Raji (cell line): ENCODE measurements around the gene BTG4.

Experiments used
- POLR2A ChIP-seq: IDR thresholded peaks from 2 replicates; pipeline ENCODE4 v1.6.1; 2011; ENCODE audit warnings: low read depth, low read length, control low read depth; ENCODE audit not compliant: insufficient read depth

The BTG4 gene

DNA sequence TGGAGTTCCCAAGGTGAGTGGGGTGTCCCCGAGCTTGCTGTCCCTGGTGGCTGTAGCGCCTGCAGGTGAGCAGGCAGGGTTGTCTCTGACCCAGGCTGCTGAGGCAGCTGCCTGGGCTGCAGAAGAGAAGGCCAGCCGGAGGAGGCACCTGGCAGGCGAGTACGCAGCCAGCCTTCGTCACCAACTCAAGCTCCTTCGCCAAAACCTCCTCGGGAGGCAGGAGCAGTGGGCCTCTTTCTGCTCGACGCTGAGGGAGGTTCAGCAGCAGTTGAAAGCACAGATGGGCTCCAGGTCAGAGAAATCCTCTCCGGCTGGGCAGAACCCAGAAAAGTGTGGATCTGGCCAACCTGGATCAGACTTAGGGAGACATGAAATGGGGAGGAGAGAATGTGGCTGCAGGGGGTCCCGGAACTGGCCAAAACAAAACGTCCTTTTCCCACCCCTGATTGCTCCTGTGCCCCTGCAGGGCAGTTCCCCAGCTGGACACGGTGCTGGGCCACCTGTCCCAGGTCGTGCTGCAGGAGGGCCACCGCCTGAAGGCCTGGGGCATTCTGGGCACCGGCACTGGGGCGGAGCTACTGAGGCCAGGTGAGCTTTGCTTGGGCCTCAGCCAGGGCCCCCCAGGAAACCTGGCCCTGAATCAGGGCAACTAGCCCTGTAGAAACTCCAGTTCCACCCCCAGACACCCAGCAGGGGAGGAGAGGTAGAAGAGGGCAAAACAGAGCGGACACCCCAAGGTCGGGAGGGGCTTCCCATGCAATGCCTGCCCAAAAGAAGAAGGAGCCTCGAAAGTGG is 56.7 kb downstream of the BTG4 start:
- TF ChIP-seq POLR2A, result no peak

- TF ChIP-seq POLR2A, result no peak
These were observed 57.5 kb downstream of the BTG4 start for GRCh38 chr11:111454561-111455192.

GRCh38 chr11:111452817-111453552 is 59.2 kb downstream of the BTG4 start:
- no peak for TF ChIP-seq POLR2A

GRCh38 chr11:111452146-111452545 is 60.0 kb downstream of the BTG4 start:
- TF ChIP-seq POLR2A, result no peak

- peak; percentile 33 for TF ChIP-seq POLR2A
These were observed 61.5 kb downstream of the BTG4 start for GRCh38 chr11:111450480-111451320.

- no peak for TF ChIP-seq POLR2A
These were observed 62.3 kb downstream of the BTG4 start for GRCh38 chr11:111449696-111450479.

DNA sequence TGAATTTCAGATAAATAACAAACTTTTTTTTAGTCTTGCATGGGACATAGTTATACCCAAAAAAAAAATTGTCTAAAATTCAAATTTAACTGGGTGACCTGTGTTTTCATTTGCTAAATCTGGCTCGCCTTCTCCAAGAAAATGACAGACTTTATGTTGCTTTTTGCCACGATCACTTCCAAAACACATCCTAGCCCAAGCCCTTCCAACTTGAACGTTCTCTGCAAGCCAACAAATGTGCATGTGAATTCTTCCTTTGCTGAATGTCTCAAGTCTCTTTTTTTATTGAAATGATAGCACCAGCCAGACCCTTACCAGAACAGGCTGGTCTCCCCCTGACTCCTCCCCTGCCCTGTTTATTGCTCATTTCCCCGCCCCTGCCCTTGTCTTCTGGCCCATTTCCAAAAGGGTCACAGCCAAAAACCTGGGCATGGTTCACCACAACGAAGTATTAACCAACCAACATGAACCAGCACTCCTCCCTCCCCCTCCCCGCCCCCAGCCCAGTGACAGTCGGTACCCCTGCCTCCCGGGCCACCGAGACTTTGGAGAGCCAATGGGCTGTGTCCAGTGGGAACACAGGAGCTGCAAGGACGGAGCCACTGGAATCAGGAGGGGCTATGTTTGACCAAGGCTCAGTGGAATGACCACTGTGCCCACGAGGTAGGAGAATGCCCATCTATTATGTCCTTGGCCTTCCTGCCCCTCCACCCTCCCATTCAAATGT is 63.2 kb downstream of the BTG4 start:
- no peak for TF ChIP-seq POLR2A

DNA sequence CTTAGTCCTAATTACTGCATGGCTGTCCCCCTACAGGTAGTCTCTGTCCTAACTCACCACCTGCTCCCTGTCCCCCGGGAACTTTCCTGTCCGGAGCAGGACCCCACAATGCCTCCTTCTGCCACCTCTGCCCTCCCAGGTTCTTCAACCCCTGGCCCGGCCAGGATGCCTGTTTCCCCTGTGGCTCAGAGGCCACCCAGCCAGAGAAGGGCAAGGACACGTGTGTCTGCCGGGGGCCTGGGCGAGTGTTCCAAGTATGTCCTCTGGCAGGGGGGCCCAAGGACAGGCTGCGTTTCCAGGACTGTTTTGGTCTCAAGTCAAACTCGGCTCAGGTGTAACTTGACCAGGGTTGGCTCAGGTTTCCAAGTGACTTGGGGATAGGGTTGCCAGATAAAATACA is 63.8 kb downstream of the BTG4 start:
- TF ChIP-seq POLR2A, result no peak

DNA sequence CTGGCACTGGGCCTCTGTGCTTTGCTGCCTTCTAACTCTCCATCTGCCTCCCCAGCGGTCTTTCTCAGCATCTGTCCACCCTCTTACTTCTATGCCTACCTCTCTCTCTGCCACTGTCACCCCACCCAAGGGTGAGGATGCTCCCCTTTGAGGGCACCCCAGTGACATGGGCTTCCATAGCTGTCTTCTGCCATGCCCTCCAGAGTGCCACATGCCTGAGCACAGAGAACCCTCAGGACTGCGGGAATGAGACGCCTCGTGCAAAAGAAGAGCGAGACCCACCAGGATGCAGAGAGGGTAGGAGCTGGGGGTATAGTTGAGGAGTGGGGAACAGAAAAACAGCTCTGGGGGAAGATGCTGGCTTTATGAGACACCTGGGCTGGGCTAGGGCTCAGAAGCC is 64.3 kb downstream of the BTG4 start:
- no peak for TF ChIP-seq POLR2A

- no peak for TF ChIP-seq POLR2A
These were observed 65.1 kb downstream of the BTG4 start for GRCh38 chr11:111447112-111447471.

- no peak for TF ChIP-seq POLR2A
These were observed 65.6 kb downstream of the BTG4 start for GRCh38 chr11:111446404-111447111.

- TF ChIP-seq POLR2A, result no peak
These were observed 66.6 kb downstream of the BTG4 start for GRCh38 chr11:111445586-111445985.
